ENCODE results near the gene ADAMTS3.
A peak's percentile ranks its signal among the peaks of the same experiment; 100 is the strongest.
"Not testable (repeated sequence)": the region's sequence is repeated elsewhere in the genome, so short reads cannot be mapped to it uniquely, and the experiment has no call there.

Gene ADAMTS3

GRCh38 chr4:72468904-72469502, 100.0 kb downstream of the ADAMTS3 start:
- peak; percentile 7 for DNase-seq (ENCODE audit: low spot score)

- DNase-seq (ENCODE audit: low spot score) = no peak
Measured at GRCh38 chr4:72467633-72468032, 101.4 kb downstream of the ADAMTS3 start.

GRCh38 chr4:72463724-72464123, 105.3 kb downstream of the ADAMTS3 start:
- no peak for DNase-seq (ENCODE audit: low spot score)

- DNase-seq (ENCODE audit: low spot score) = no peak
Measured at GRCh38 chr4:72457158-72457557, 111.9 kb downstream of the ADAMTS3 start.

- DNase-seq (ENCODE audit: low spot score) = no peak
Measured at GRCh38 chr4:72451349-72451748, 117.7 kb downstream of the ADAMTS3 start.

GRCh38 chr4:72449705-72450104, 119.3 kb downstream of the ADAMTS3 start:
- DNase-seq (ENCODE audit: low spot score) = no peak

- DNase-seq (ENCODE audit: low spot score) = no peak
Measured at GRCh38 chr4:72448231-72448630, 120.8 kb downstream of the ADAMTS3 start.

- DNase-seq (ENCODE audit: low spot score) = no peak
Measured at GRCh38 chr4:72446353-72447055, 122.5 kb downstream of the ADAMTS3 start.

GRCh38 chr4:72444092-72444491, 124.9 kb downstream of the ADAMTS3 start:
- DNase-seq (ENCODE audit: low spot score) = no peak

GRCh38 chr4:72442715-72443114, 126.3 kb downstream of the ADAMTS3 start:
- no peak for DNase-seq (ENCODE audit: low spot score)

- DNase-seq (ENCODE audit: low spot score) = no peak
Measured at GRCh38 chr4:72442147-72442546, 126.9 kb downstream of the ADAMTS3 start.

- no peak for DNase-seq (ENCODE audit: low spot score)
Measured at GRCh38 chr4:72440386-72440785, 128.6 kb downstream of the ADAMTS3 start.

- no peak for DNase-seq (ENCODE audit: low spot score)
Measured at GRCh38 chr4:72432975-72433374, 136.0 kb downstream of the ADAMTS3 start.

- no peak for DNase-seq (ENCODE audit: low spot score)
Measured at GRCh38 chr4:72432282-72432681, 136.7 kb downstream of the ADAMTS3 start.

GRCh38 chr4:72430988-72431387, 138.0 kb downstream of the ADAMTS3 start:
- DNase-seq (ENCODE audit: low spot score) = no peak

- DNase-seq (ENCODE audit: low spot score) = peak; percentile 19
Measured at GRCh38 chr4:72430050-72430449, 139.0 kb downstream of the ADAMTS3 start.

GRCh38 chr4:72429397-72429889, 139.6 kb downstream of the ADAMTS3 start:
- no peak for DNase-seq (ENCODE audit: low spot score)

GRCh38 chr4:72427057-72427456, 142.0 kb downstream of the ADAMTS3 start:
- no peak for DNase-seq (ENCODE audit: low spot score)

GRCh38 chr4:72425908-72426307, 143.1 kb downstream of the ADAMTS3 start:
- DNase-seq (ENCODE audit: low spot score) = not testable (repeated sequence)

GRCh38 chr4:72424006-72424405, 145.0 kb downstream of the ADAMTS3 start:
- DNase-seq (ENCODE audit: low spot score) = no peak

- no peak for DNase-seq (ENCODE audit: low spot score)
Measured at GRCh38 chr4:72422416-72422815, 146.6 kb downstream of the ADAMTS3 start.

- DNase-seq (ENCODE audit: low spot score) = peak; percentile 57
Measured at GRCh38 chr4:72418458-72418857, 150.6 kb downstream of the ADAMTS3 start.

- no peak for DNase-seq (ENCODE audit: low spot score)
Measured at GRCh38 chr4:72410158-72410557, 158.9 kb downstream of the ADAMTS3 start.

GRCh38 chr4:72408568-72408967, 160.5 kb downstream of the ADAMTS3 start:
- no peak for DNase-seq (ENCODE audit: low spot score)

All from GM03348 (cell line).